GM12875 (cell line): ENCODE results near the gene PLAC9.

Source experiments
- H3K4me3 ChIP-seq: one replicate; pipeline ENCODE4 v1.5.1; 2011; ENCODE audit warnings: low read depth, low read length, control low read depth
- TF ChIP-seq, protein P1 (sequence below): IDR thresholded peaks from 2 replicates; pipeline ENCODE4 v1.5.1; 2011; ENCODE audit warnings: low read depth, mild to moderate bottlenecking, control low read depth, inconsistent platforms, low read length, moderate library complexity, borderline replicate concordance; ENCODE audit not compliant: insufficient read depth

PLAC9 gene

DNA sequence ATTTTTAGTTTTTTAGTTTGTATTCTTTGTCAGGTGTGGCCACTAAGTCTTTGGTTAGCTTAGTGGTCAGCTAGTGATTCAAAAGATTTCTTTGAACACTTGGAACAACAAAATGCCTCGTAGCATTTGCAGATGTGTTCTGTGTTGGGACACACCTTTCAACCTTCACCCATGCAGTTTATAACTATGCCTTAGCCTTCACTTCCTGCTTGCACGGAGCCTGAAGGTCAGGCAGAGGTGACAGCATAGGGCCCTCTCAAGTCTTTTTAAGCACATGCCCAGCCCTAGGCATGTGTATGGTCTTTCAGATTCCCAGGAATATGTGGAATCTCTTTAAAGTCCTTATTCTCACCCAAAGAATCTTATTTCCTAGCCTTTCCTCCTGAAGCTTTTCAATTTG, 17.6 kb downstream of the PLAC9 start:
- TF ChIP-seq, protein P1, sequence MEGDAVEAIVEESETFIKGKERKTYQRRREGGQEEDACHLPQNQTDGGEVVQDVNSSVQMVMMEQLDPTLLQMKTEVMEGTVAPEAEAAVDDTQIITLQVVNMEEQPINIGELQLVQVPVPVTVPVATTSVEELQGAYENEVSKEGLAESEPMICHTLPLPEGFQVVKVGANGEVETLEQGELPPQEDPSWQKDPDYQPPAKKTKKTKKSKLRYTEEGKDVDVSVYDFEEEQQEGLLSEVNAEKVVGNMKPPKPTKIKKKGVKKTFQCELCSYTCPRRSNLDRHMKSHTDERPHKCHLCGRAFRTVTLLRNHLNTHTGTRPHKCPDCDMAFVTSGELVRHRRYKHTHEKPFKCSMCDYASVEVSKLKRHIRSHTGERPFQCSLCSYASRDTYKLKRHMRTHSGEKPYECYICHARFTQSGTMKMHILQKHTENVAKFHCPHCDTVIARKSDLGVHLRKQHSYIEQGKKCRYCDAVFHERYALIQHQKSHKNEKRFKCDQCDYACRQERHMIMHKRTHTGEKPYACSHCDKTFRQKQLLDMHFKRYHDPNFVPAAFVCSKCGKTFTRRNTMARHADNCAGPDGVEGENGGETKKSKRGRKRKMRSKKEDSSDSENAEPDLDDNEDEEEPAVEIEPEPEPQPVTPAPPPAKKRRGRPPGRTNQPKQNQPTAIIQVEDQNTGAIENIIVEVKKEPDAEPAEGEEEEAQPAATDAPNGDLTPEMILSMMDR, result no peak
- no peak overlapping the region for H3K4me3 ChIP-seq

DNA sequence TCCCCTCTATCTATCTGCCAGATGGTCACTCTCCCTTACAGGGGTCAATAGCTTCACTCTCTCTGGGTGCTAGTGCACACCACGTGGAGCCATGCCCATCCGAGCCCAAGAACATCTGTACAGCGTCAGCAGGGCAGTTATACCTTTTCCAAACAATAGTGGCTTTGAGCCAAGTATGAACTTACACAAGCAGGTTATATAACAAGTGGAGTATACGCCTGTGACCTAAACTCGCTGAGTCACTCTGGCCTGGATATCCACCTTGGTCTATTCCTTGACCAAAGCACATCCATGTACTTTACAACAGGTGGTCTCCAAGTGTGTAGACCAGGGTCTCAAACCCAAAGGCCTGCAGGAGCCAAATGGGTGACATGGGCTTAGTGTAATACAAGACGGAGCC, 20.3 kb downstream of the PLAC9 start:
- TF ChIP-seq, protein P1, result no peak
- no peak overlapping the region for H3K4me3 ChIP-seq

DNA sequence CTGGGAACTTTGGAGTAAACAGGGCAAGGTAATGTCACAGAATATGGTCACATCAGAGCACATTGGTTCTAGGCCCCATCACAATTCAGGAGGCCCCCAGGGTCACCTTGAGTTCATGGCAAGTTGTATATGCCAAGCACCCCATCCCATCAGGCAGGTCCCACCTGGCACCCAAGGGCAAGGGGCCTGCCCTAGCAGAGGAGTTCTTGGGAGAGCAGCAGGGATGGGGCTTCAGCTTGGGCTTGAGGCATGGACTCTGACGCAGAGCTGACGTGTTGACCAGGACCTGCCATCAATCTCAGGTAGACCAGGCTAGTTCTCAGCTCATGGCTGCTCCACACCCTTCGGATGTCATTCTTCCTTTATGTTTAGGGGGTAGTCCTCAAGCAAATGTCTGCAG, 20.9 kb downstream of the PLAC9 start:
- H3K4me3 ChIP-seq, result no peak overlapping the region
- TF ChIP-seq, protein P1, result no peak

DNA sequence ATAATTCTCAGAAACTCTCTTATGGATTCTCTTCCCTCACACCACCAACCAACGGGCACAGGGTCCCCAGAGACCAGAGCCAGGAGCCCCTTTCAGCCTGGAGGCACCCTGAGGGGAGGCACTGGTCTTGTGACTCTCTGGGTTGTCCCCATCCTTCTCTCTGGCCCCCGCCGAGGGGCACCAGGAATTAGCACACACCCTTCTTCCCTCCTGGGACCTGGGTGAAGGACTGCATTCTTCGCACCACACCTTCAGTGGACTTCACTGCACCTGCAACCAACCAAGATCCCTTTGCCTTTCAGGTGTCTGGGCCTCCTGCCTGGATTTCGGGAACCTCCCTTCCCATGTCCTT, 22.1 kb downstream of the PLAC9 start:
- H3K4me3 ChIP-seq, result no peak overlapping the region
- TF ChIP-seq, protein P1, result no peak

DNA sequence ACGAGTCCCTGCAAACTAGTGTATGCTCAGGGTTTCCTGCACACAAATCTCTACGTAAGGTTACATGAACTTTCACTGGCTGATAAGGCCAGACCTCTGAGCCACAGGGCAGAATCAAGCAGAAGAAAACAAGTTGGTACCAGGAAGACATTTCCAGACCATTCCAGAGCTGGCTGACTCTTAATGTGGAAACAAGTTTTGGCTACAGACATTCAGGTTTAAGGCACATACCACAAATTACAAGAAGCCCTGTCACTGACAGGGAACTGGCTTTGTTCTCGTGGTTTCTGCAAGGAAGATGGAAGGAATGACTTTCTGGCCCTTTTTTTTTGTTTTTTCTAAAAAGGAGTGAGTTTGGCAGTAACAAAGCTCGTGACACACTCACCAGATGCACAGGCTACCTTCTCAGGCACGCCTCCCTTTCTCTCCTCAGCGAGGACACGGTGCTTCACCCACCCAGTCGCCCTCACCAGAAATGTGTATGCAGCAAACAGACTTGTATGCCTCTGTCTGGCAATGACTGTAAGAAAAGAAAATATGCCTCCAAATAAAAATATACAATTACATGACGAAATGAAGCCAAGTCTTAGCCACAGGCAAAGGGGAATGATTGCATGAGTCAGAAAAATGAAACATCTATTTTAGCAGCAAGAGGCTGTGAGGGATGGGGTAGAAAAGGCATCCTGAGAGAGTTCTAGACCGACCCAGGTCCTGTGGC, 22.6 kb downstream of the PLAC9 start:
- TF ChIP-seq, protein P1, result no peak
- H3K4me3 ChIP-seq, result no peak overlapping the region

DNA sequence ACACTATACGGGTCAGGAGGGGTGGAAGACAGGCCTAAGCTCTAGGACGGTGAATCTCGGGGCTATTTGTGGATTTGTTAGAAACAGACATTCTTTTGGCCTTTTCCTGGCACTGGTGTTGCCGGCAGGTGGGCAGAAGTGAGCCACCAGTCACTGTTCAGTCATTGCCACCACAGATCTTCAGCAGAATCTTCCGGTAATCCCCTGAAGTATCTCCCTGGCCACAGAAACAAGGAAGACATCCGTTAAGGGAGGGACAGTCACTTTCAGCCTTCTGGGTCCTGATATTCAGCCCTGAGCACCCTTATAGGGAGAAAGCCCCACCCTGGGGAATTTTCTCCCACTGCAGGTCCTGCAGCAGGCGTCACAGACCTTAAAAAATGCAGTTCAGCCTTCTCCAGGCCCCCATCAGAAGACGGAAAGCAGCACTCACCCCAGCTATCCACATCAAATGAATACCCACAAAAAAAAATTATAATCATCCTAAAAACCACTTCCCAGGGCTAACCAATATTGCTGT, 23.2 kb downstream of the PLAC9 start:
- H3K4me3 ChIP-seq, result no peak overlapping the region
- TF ChIP-seq, protein P1, result no peak

DNA sequence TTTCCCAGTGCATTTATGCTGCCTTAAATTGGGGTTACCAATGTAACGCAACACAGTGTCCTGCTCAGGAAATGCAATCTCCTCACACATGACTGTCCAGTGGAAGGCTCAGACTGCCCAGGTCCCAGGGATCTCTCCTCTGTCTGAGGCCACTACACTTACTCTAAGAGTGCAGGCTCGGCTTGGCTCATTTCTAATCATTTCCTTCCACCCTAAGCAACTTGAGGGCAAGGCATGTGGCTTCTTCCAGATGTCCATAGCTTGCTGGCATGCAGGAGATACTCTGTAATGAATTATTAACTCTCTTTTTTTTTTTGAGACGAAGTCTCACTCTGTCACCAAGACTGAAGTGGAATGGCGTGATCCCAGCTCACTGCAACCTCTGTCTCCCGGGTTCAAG, 23.7 kb downstream of the PLAC9 start:
- TF ChIP-seq, protein P1, result no peak
- no peak overlapping the region for H3K4me3 ChIP-seq
